ENCODE data around the gene DPP4.

- TF ChIP-seq, protein P1, sequence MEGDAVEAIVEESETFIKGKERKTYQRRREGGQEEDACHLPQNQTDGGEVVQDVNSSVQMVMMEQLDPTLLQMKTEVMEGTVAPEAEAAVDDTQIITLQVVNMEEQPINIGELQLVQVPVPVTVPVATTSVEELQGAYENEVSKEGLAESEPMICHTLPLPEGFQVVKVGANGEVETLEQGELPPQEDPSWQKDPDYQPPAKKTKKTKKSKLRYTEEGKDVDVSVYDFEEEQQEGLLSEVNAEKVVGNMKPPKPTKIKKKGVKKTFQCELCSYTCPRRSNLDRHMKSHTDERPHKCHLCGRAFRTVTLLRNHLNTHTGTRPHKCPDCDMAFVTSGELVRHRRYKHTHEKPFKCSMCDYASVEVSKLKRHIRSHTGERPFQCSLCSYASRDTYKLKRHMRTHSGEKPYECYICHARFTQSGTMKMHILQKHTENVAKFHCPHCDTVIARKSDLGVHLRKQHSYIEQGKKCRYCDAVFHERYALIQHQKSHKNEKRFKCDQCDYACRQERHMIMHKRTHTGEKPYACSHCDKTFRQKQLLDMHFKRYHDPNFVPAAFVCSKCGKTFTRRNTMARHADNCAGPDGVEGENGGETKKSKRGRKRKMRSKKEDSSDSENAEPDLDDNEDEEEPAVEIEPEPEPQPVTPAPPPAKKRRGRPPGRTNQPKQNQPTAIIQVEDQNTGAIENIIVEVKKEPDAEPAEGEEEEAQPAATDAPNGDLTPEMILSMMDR (IDR thresholded peaks at IDR 0.05), result no peak
- TF ChIP-seq POLR2A (IDR thresholded peaks at IDR 0.05), result no peak
Measured at GRCh38 chr2:162063281-162063680, 10.7 kb downstream of the DPP4 start.
